NOMO-1 (cell line): ENCODE results near the gene CHST11.
"Not testable (repeated sequence)": the region's sequence is repeated elsewhere in the genome, so short reads cannot be mapped to it uniquely, and the experiment has no call there.

ENCODE experiments used
- DNase-seq, 2 experiments: peaks; one replicate each; lab custom pipeline; 2025; ENCODE audit not compliant: unreplicated experiment in 2 of 2; lab: John Stamatoyannopoulos, UW

Gene CHST11

DNA sequence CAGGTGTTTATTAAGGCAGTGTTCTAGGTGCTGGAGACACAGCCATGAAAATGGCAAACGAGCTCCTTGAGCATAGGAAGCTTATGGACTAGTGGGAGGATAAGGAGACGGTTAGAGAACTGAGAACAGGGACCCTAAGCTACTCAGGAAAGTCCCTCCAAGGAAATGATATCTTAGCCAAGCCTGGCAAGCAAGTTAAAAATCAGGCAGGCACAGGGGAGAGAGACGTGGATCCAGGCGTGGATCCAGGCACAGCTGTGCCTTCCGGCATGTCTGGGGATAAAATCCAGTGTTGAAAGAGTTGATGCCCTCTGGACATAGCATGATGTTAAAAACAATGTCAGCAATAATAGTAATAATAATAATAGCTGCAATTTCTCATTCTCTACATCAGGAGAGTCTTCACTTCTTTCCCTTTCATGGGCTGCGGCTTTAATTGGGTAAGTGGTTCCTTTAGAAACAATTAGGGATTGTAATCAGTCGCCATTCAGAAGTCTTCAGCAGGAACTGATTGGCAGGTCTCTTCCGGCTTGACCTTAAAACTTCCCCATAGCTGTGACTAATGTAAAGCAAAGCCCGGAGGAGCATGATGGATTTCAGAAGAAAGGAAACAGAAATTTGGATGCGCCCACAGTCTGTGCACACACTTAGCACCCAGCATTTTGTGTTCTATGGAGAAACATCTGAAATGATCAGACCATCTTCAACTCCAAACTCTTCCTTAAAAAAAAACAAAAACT, 271.1 kb downstream of the CHST11 start:
- DNase-seq = peak; percentile 7 to 27

DNA sequence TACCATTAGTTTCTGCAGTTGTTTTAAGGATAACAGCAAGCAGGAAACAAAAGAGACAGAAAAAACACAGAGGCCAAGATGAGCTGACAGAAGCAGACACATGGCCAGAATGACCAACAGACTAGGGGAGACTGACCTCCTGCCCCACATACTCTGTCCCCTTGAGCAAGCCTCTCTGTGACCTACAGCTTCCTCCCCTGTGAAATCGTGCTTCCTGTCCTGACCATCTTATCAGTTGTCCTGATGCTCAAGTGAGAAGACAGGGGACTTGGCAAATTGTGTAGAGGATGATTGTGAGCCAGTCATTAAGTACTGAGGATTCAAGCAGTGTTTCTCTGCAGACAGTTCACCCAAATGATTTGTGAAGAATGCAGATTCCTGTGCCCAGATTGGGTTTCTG, 272.3 kb downstream of the CHST11 start:
- DNase-seq = no peak

DNA sequence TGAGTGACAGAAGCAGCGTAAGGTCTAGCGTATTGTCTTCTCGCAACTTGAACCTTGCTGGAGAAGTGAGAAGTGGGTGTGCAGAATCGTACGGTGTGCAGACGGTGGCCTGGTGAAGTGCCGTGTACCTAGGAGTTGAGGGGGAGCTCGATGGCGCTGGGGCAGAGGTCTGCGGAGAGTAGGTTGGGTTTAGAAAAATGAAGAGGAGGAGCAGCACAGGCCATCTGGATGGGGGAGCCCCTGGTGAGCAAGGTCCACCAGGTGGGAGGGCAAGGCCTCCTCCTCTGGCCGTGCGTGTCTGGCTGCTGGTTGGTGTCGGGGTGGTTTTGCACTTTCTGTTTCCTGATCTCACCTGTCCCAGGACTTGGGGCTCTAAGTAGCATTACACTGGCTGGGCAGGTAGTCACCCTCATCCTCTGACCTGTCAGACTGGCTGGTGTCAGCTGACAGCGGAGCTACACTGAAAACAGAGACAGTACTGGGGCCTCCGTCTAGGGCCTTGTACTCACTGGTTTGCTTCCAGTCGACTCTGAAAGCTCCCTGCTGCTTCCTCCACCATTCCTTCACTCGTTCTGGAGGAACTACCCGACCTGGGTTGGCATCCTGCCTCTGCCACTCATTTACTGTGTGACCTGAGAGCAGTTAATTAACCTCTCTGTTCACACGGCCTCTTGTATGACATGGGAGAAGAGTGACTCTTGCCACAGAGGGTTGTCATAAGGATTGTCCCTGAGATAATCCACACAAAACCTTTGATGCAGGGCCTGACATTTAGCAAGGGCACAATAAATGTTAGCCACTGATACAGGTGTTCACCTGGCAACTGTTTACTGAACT, 273.1 kb downstream of the CHST11 start:
- DNase-seq = no peak

DNA sequence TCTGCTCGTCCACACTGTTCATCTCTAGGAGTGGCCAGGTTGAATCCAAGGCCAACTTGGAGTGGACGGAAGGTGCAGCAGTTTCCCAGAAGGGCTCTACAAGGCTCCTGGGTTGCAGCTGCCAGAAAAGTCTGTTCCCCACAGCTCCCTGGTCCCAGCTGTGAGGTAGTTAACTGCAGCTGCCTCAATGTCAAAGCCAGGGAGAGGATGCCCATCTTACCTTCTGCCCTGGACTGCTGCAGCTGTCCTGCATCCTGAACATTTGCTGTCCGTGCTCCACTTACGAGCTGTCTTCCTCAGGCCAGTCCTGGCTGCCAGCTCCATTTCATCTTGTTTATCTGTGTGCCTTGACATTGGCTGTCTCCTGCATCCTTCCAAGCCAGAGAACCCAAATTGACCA, 274.0 kb downstream of the CHST11 start:
- DNase-seq = no peak

DNA sequence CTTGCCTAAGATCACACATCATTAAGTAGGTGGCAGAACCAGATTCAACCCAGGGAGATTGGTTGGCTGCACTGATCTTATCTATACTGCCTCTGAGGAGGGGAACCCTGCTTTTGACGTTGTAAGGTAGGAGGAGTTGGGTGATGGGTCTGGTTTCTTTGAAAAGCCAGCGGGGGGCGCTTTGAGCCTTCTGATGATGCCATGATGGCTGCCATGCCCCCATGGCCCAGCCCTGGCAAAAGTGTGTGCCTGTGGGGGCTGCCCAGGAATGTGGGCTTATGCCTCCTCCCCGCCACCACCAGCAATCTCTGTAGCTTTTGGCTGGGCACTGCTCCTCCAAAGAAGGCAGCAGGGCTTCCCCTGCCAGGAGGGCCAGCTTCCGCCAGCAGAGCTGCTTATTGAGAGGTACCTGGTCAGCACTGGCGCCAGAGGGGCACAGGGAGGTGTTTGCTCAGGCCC, 277.0 kb downstream of the CHST11 start:
- DNase-seq = peak in 1 of 2 experiments; percentile 5

DNA sequence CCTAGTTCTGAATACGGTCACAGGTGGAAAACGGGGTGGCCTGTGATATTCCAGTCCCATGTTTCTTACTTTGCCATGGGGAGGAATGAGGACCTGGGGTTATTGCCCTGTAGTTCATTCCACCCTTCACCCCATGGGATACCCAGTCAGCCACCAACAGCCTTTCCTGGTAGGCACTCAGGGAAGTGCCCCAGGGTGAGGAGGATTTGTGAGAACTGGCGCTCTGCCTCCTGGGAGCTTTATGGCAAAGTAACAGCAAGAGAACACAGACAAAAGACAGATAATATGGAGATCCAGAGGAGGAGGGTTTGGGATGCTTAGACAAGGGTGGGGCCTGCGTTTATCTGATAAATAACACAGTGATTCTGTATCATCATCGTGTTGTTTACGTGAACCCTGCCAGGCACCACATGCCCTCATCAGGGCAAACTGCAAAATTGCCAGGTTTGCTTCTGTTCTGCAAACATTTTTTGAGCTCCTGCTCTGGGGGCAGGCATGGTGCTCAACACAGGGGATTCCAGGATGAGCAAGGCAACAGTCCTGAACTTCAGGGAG, 277.9 kb downstream of the CHST11 start:
- DNase-seq = no peak

DNA sequence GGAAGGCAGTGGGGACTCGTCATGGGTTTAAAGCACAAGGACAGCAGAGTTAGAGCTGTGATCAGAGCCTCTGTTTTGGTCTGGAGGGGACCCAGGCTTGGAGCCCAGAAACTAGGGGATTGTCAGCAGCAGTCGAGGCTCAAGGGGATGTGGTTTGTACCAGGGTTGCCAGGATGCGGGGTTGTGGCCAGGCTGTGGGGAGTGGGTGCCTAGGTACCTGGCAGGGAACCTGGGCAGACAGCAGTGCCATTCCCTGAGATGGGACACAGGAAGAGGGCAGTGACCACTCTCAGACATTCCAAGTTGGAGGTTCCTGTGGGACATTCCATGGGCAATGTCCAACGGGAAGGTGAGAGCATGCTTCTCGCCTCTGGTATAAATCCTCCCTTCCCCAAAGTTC, 279.1 kb downstream of the CHST11 start:
- DNase-seq = no peak

DNA sequence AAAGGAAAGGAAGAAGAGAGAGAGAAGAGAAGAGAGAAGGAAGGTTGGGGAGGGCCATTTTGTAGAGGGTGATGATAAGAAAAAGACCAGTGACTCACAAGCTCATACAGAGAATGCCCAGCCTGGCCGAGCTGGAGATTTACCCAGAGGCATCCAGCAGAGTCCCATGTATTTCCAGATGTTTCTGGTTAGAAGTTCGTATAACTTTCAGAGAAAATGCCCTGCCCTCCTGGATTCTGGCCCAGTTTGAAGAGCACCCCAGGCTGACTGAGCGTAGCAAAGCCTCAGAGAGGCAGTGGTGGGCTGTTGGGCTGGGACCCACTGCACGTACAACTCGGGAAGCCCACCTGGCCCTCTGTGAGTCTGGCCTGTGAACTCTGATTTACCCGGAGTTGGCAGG, 279.6 kb downstream of the CHST11 start:
- no peak for DNase-seq

DNA sequence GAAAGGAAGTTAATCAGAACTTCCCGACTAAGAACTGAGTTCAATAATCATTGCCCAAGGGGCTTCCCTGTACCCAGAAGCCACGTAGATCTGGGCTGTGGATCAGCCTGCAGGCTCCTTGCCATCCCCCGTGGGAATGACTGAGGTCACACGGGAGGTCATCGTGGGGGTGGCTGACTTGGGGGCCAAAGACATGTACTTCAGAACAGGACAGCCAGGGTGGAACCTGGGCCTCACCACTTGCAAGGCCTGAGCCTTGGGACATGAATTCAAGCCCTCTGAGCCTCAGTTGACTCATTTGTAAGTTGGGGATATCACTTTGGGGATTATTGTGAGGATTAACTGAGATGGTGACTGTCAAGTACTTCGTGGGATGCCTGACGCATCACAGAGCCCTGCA, 280.4 kb downstream of the CHST11 start:
- no peak for DNase-seq

DNA sequence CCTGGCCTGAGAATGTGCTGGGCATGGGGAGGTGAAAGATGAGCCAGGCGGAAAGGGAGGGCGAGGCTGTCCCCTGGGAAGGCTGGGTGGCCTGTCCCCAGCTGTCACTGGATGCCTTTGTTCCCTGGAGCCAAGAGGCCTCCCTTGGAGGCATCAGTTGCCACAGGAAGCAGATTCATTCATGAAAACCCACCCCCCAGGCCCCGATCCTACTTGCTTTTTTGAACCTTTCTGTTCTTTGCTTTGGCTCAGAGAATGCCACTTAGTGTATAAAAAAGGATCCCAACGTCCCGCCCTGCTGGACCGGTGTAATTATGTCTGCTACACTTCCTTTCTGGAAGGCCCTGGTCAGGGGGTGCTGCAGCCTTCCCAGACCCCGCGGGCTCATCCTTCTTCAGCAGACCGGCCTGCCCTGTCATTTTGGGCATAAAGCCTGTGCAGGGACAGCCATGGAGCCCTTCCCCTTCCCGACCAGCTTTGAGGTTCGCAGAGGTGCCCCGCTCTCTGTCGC, 281.1 kb downstream of the CHST11 start:
- no peak for DNase-seq

DNA sequence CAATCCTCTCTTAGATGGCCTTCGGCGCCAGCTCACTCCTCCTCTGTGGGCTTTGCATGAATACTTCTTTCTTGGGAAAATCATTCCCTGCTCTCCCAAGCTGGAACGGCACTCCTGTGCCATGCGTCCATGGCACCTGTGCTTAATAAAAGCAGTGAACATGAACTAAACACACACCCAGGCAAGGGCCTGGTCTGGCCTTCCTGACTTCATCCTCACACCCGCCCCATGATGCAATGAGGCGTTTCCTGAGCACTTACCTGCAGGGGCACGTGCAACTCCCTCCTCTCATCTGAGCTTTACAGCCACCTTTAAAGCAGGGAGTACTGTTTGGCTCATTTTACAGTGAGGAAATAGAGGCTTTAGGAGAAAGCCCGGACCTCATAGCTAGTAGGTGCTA, 281.6 kb downstream of the CHST11 start:
- no peak for DNase-seq

DNA sequence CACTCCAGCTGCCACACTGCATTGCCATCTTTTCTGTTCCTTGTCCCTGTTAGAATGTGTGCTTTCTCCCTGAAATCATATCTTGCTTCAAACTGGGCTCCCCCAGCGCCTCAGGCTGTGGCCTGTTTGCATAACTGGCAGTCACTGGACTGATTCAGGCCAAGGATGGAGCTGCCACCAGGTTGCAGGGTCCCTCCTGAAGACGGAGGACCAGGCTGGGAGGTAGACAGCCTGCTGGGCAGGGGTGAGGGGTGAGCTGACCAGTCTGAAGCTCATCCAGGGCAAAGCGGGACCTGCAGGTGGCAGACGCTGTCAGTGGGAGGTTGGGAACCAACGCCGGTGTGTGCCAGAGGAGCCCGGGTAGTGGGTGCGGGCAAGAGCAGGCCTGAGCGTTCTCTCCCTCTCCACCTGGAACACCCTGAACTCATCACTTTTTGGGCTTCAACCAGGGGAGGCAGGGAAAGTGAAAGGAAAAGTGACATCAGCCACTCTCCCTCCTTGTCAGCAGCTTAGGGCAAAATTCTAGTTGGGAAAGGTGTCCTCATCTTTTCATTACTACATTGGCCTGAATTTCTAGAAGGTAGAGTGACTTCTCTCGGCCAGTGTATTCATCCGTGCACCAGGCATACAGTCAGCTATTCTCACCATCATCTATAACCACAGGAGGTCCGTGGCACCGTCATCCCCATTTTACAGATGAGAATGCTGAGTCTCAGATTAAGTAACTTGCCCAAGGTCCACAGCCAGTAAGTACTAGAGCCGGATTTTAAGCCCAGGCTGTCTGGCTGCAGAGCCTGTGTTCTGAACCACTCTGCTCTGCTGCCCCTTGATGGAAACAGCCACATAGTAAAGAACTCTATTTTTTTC, 282.3 kb downstream of the CHST11 start:
- no peak for DNase-seq

DNA sequence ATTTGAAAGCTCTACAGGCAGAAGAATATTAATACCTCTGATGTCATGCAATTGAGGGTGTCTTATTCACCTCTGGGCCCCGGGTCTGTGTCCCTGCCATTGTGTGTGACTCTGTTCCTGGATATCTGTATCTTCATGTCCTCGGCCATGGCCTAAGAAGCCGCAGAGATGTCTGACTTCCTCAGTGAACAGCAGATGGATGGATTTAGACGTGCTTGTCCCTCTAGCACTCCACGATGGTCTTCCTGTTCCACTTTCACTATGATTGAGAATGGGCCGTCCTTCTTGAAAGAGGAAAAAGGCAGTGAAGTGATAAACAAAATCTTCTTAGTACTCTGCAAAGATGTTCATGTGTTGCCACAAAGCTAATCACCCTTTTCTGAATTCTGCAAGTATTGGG, 283.9 kb downstream of the CHST11 start:
- DNase-seq = peak; percentile 77 to 94

DNA sequence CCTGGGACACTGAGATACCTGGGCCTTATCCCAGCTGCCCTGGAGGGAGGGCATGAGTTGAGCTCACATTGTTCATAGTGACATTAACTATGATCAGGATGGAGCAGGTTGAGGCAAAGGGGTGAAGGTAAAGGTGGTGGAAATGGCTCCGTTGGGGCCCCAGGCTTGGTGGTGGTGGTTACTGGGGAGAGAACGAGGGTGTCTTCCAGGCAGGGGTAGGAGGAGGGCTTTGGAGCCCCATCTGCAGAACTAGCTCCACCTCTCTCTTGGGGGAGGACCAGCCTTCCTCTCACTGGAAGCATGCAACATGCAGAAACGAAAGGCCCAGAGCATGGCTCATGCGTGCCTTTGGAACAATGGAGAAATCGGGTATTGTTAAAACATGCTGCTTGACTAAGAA, 284.3 kb downstream of the CHST11 start:
- DNase-seq = no peak

DNA sequence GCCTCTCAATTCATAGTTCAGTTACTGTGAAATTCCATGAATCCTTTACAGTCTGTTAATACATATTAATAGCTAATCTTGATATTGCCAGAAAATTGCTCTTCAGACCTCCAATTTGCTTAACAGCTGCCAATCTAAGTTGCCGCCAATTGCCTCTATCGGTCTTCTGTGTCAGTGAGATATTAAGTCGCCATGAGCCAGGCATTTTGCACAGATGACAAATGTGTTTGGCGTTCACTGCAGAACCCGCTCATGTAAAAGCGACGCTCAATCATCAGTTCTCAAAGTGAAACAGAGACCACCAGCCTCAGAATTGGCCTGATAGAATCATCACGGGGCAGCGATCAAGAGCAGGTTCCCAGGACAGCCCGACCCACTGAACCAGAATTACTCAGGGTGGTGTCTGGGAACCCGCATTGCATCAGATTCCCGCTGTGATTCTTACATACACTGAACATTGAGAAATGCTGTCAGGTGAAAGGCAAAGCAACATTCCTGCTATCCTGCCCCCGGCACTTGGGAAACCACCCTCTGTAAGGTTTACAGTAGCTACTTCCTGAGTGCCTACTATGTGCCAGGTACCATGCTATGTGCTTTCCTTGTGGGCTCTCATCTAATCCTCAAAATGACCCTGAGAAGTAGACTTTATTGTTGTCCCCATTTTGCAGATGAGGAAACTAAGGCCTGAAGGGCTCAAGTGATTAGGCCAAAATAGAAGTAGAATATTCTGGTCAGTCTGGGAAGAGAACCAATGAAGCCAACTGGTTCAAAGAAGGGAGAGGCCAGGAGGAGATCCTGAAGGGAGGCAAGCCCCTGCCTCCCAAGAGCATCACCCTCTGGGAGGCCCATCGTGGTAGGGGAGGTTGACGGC, 285.0 kb downstream of the CHST11 start:
- no peak for DNase-seq

DNA sequence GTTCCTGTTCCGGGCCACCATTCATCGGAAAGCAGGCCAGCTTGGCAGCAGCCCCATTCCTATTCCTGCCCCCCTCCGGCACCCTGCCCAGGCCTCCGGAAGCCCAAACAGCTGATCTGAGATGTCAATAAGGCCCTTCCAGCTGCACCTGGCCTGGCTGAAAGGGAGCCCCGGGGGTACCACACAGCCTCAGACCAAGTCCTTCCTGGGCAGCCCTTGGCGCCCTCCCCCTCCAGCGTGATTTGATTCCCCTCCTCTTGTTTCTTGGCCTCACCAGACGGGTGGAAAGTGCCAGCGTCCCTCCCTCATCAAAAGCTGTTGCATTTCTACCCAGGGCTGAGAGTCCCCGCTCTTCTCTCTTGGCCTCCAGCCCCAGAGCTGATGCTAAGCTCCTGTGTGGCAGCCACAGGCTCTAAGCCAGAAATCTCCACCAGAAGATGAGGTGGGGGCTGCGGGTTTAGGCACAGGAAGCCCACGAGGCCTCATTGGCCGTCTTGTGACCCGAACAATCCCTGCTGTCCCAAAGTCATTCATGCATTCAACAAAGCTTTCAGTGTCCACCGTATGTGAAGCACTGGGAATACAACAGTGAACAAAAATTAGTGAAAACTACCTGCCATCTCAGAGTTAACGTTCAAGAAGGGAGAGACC, 285.9 kb downstream of the CHST11 start:
- no peak for DNase-seq

DNA sequence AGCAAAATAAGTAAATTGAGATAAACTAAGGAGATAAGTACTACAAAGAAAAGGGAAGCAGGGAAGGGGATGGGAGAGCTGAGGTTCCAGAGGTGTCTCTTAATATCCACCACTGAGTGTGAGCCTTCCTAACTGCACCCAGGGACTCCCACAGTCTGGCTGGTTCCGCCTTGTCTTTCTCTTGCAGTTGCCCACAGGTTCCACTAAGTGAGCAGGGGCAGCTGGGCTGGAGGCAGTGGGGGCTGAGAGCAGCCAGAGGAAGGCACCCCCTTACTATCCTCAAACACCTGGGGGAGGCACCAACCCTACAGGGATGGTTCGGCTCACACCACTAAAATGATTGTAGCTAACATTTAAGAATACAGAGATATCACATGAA, 286.4 kb downstream of the CHST11 start:
- DNase-seq = no peak

DNA sequence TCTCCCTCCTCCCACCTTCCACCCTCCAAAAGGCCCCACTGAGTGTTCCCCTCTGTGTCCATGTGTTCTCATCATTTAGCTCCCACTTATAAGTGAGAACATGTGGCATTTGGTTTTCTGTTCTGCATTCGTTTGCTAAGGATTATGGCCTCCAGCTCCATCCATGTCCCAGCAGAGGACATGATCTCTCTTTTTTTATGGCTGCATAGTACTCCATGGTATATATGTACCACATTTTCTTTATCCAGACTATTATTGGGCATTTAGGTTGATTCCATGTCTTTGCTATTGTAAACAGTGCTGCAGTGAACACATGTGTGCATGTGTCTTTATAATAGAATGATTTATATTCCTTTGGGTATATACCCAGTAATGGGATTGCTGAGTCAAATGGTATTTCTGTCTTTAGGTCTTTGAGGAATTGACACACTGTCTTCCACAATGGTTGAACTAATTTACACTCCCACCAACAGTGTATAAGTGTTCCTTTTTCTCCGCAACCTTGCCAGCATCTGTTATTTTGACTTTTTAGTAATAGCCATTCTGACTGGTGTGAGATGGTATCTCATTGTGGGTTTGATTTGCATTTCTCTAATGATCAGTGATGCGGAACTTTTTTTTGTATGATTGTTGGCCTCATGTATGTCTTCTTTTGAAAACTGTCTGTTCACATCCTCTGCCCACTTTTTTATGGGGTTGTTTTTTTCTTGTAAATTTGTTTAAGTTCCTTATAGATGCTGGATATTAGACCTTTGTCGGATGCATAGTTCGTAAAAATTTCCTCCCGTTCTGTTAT, 287.2 kb downstream of the CHST11 start:
- not testable (repeated sequence) for DNase-seq
